Neutrophil (primary cell): ENCODE data around the gene LPP.

ENCODE experiments used
- H3K27ac ChIP-seq: fragments of 200-600 bp; sonication (generic); 2 replicates; pipeline ENCODE4 v1.5.1; 2016; ENCODE audit warnings: mild to moderate bottlenecking, moderate library complexity
- H3K27me3 ChIP-seq: fragments of 200-600 bp; sonication (generic); 2 replicates; pipeline ENCODE4 v1.6.0; 2016; ENCODE audit warnings: mild to moderate bottlenecking
- H3K36me3 ChIP-seq: fragments of 200-600 bp; sonication (generic); 2 replicates; pipeline ENCODE4 v1.5.1; 2017
- H3K4me1 ChIP-seq, 2 experiments: fragments of 200-600 bp in 1 of 2; sonication (generic) in 1 of 2; 1 replicate in 1 of 2; 2 replicates in 1 of 2; pipeline versions ENCODE4 v1.5.1 to v1.6.1; 2013 to 2016; ENCODE audit warnings: low read depth in 1 of 2, low read length in 1 of 2, mild to moderate bottlenecking in 1 of 2, moderate library complexity in 1 of 2; ENCODE audit not compliant: control insufficient read depth in 1 of 2, insufficient read depth in 1 of 2
- H3K4me3 ChIP-seq, 2 experiments: fragments of 200-600 bp in 1 of 2; sonication (generic) in 1 of 2; 1 replicate in 1 of 2; 2 replicates in 1 of 2; pipeline ENCODE4 v1.5.1; 2013 to 2016; ENCODE audit warnings: low read depth in 1 of 2, low read length in 1 of 2, mild to moderate bottlenecking in 1 of 2, moderate library complexity in 1 of 2
- H3K9me3 ChIP-seq: fragments of 200-600 bp; sonication (generic); 2 replicates; pipeline ENCODE4 v1.5.1; 2016
- TF ChIP-seq, protein P1 (sequence below): fragments of 200-600 bp; sonication (generic); IDR thresholded peaks from 2 replicates; pipeline ENCODE4 v1.5.1; 2016; ENCODE audit warnings: antibody characterized with exemption

The LPP gene

DNA sequence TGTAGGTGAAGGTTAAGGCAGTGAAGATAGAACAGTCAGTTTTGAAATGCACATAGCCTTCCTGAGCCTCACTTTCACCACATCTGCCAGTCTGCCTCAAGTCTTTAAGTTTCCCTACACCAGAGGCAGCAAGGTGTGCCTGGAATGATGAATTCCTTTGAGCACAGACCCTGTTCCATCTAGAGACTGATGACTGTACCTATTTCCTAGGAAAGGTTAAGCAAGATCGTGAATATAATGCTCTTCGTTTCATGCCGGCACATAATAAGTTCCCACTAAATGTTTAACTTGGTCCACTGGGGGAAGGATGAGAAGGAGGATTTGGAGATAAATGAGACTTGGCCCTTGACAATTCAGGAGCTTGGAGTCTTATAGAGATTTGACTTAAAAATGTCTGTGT is 141.9 kb downstream of the LPP start:
- Histone ChIP-seq H3K27ac (peak overlapping the region; percentile 75), H3K4me3 (no peak overlapping the region), H3K9me3 (no peaks in the 10 kb centered on the region), H3K27me3 (no peaks in the 10 kb centered on the region), H3K4me1 (peaks cover 59 to 62% of the 10 kb centered on the region in 2 experiments), H3K36me3 (no peaks in the 10 kb centered on the region)
- TF ChIP-seq, protein P1, sequence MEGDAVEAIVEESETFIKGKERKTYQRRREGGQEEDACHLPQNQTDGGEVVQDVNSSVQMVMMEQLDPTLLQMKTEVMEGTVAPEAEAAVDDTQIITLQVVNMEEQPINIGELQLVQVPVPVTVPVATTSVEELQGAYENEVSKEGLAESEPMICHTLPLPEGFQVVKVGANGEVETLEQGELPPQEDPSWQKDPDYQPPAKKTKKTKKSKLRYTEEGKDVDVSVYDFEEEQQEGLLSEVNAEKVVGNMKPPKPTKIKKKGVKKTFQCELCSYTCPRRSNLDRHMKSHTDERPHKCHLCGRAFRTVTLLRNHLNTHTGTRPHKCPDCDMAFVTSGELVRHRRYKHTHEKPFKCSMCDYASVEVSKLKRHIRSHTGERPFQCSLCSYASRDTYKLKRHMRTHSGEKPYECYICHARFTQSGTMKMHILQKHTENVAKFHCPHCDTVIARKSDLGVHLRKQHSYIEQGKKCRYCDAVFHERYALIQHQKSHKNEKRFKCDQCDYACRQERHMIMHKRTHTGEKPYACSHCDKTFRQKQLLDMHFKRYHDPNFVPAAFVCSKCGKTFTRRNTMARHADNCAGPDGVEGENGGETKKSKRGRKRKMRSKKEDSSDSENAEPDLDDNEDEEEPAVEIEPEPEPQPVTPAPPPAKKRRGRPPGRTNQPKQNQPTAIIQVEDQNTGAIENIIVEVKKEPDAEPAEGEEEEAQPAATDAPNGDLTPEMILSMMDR = no peak

DNA sequence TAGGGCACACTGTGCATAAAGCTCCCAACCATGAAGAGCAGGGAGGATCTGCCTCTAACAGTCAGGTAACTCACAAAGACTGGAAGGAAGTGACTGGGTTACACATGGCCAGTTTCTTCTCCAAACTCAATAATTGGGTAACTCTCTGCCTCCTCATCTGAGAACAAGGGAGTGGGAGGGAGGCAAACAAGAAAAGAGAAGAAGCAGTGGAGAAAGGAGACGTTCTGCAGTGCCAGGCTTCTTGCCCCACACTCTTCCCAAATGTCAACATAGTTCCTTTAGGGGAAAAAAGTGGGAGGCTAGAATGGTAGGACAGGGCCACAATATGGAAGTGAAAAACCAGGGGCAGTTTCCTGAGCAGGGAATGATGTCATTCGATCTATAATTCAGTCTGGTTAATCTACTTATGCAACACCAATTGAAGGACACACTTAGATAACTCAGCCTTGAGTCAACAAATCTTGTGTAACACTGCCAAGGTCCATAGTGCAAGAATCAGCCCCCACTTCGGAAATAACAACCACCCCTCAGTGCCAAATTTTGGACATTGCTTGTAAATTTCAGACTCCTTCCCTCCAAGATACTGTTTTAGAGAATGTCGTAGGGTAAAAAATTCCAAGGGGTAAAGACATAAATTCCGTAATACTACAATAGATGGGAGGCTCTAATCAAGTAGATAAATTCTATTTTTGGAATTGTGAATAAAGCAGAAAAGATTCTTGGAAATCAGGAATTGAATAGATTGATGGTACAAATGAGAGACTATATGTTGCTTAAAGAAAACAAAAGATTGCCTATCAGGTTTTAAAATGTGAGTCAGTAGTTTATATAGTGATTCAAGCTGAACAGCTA is 143.0 kb downstream of the LPP start:
- H3K36me3 ChIP-seq = no peaks in the 10 kb centered on the region
- H3K4me1 ChIP-seq = peaks cover 54 to 57% of the 10 kb centered on the region in 2 experiments
- TF ChIP-seq, protein P1 = no peak
- H3K9me3 ChIP-seq = no peaks in the 10 kb centered on the region
- peak overlapping the region; percentile 75 for H3K27ac ChIP-seq
- no peaks in the 10 kb centered on the region for H3K27me3 ChIP-seq
- H3K4me3 ChIP-seq = no peak overlapping the region

DNA sequence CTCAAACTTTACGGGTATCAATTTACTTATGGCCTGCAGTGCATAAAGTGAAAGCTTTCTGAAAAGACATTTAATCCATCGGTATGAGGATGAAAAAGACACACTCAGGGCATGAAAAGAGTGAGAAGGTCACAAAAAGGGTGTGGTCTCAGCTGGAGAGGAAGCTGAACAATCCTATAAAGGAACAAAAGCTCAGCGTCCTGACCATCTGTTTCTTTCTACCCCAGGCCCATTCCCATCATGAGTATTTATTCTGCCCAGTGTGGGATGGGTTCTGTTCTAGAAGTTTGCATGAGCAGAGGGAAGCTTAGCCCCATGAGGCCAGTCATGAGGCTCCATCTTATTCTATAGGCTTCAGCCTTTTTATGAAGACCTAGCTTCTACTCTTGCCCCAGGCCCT is 144.6 kb downstream of the LPP start:
- Histone ChIP-seq H3K4me3 (no peak overlapping the region), H3K9me3 (no peaks in the 10 kb centered on the region), H3K4me1 (peaks cover 40 to 46% of the 10 kb centered on the region in 2 experiments), H3K27ac (no peak overlapping the region), H3K27me3 (no peaks in the 10 kb centered on the region), H3K36me3 (no peaks in the 10 kb centered on the region)
- TF ChIP-seq, protein P1 = no peak

DNA sequence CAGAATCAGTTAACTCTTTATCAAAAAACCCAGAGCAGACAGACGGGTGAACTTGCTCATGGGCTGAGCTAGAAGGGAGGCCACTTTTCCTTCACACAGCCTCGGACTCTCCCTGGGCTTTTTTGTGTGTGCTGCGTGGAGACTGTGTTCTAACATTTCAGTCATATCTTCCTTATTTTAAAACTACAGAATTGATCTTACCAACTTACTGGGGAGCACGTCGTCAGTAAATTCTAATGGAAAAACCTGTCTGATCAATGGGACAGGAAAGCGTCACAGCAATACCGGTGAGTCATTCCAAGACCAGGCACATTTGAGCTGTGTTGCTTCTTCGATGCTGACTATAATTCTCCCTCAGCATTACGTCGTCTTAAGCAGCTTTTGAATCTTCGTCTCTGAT is 145.1 kb downstream of the LPP start:
- no peak overlapping the region for H3K27ac ChIP-seq
- H3K36me3 ChIP-seq = no peaks in the 10 kb centered on the region
- TF ChIP-seq, protein P1 = no peak

DNA sequence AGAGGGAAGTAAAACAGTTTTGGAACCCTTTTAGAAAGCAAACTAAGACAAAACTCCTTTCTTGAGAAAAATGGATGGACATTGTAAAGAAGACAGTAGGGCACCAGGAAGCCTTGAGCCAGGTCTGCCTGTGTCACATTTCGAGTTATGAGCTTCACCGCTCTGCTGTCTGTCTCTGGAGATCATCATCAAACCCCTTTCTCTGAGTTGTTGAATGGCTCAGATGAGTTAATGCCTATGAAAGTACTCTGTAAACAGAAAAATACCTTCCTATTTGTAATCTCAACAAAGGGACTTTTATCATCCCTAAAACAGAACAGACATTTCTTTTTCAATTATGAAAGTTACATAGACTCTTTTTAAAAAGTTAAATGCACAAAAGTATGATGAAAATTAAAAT is 145.8 kb downstream of the LPP start:
- TF ChIP-seq, protein P1 = no peak
- Histone ChIP-seq H3K4me3 (no peak overlapping the region), H3K27me3 (no peaks in the 10 kb centered on the region), H3K36me3 (no peaks in the 10 kb centered on the region), H3K4me1 (peaks cover 36 to 41% of the 10 kb centered on the region in 2 experiments), H3K9me3 (no peaks in the 10 kb centered on the region), H3K27ac (no peak overlapping the region)

More for the DNA sequence above, 145.1 kb downstream of the LPP start:
- Histone ChIP-seq H3K9me3 (no peaks in the 10 kb centered on the region), H3K27me3 (no peaks in the 10 kb centered on the region), H3K4me3 (no peak overlapping the region), H3K4me1 (peaks cover 39 to 45% of the 10 kb centered on the region in 2 experiments)
